Dendritic cell treated with granulocyte-macrophage colony-stimulating factor and Interleukin-4, amounts not matched to agents 40 ng/mL and 50 ng/mL, for 4 days (primary cell): Measurements from ENCODE around the gene GLT8D1.
A peak's percentile ranks its signal among the peaks of the same experiment; 100 is the strongest.

ENCODE experiments used
- H3K27ac Mint-ChIP-seq: one replicate; pipeline ENCODE4 v1.8.0; 2022; ENCODE audit warnings: mild to moderate bottlenecking, mixed read lengths
- H3K27me3 Mint-ChIP-seq: one replicate; pipeline ENCODE4 v1.8.0; 2022; ENCODE audit warnings: mild to moderate bottlenecking, mixed read lengths
- H3K36me3 Mint-ChIP-seq: one replicate; pipeline ENCODE4 v1.8.0; 2022; ENCODE audit warnings: low read depth, mixed read lengths
- H3K4me1 Mint-ChIP-seq: one replicate; pipeline ENCODE4 v1.8.0; 2022; ENCODE audit warnings: low read depth, mixed read lengths
- H3K4me3 Mint-ChIP-seq: one replicate; pipeline ENCODE4 v1.8.0; 2022; ENCODE audit warnings: mild to moderate bottlenecking, moderate library complexity, mixed read lengths
- H3K9me3 Mint-ChIP-seq: one replicate; pipeline ENCODE4 v1.8.0; 2022; ENCODE audit warnings: mixed read lengths
- intact Hi-C: fragments of 100-400 bp; cut with micrococcal nuclease; formaldehyde crosslinking; loops from one replicate; pipeline ENCODE4 v1.15.0; 2022

The GLT8D1 gene

GRCh38 chr3:52696830-52697631, 8.6 kb downstream of the GLT8D1 start:
- peaks cover 66% of the 10 kb centered on the region for H3K36me3 Mint-ChIP-seq
- H3K4me1 Mint-ChIP-seq = peaks cover 8% of the 10 kb centered on the region
- H3K27me3 Mint-ChIP-seq = no peaks in the 10 kb centered on the region
- intact Hi-C loops = no loop called here
- H3K4me3 Mint-ChIP-seq = no peak overlapping the region
- peak overlapping the region; percentile 61 for H3K27ac Mint-ChIP-seq
- H3K9me3 Mint-ChIP-seq = no peaks in the 10 kb centered on the region

GRCh38 chr3:52695798-52696671, 9.6 kb downstream of the GLT8D1 start:
- Mint-ChIP-seq H3K27ac (no peak overlapping the region), H3K9me3 (no peaks in the 10 kb centered on the region), H3K36me3 (peaks cover 76% of the 10 kb centered on the region), H3K4me1 (peaks cover 8% of the 10 kb centered on the region), H3K27me3 (no peaks in the 10 kb centered on the region), H3K4me3 (no peak overlapping the region)
- intact Hi-C loops = no loop called here

GRCh38 chr3:52694528-52695189, 10.9 kb downstream of the GLT8D1 start:
- Mint-ChIP-seq H3K27ac (no peak overlapping the region), H3K36me3 (peaks cover 85% of the 10 kb centered on the region), H3K4me1 (peaks cover 19% of the 10 kb centered on the region), H3K4me3 (no peak overlapping the region), H3K9me3 (no peaks in the 10 kb centered on the region), H3K27me3 (no peaks in the 10 kb centered on the region)
- intact Hi-C loops = no loop called here

- Mint-ChIP-seq H3K4me1 (peaks cover 34% of the 10 kb centered on the region), H3K9me3 (no peaks in the 10 kb centered on the region), H3K27me3 (no peaks in the 10 kb centered on the region), H3K27ac (no peak overlapping the region), H3K4me3 (no peak overlapping the region), H3K36me3 (peaks cover 96% of the 10 kb centered on the region)
- intact Hi-C loops = no loop called here
Measured at GRCh38 chr3:52693071-52693470, 12.5 kb downstream of the GLT8D1 start.

GRCh38 chr3:52690560-52690959, 15.0 kb downstream of the GLT8D1 start:
- Mint-ChIP-seq H3K4me1 (peaks cover 27% of the 10 kb centered on the region), H3K36me3 (peaks cover 95% of the 10 kb centered on the region), H3K4me3 (no peak overlapping the region)

GRCh38 chr3:52689151-52689550, 16.4 kb downstream of the GLT8D1 start:
- peak overlapping the region; percentile 56 for H3K27ac Mint-ChIP-seq
- H3K4me3 Mint-ChIP-seq = no peak overlapping the region
- H3K9me3 Mint-ChIP-seq = no peaks in the 10 kb centered on the region
- intact Hi-C loops = no loop called here
- peaks cover 27% of the 10 kb centered on the region for H3K4me1 Mint-ChIP-seq
- no peaks in the 10 kb centered on the region for H3K27me3 Mint-ChIP-seq
- peaks cover 88% of the 10 kb centered on the region for H3K36me3 Mint-ChIP-seq

More at GRCh38 chr3:52690560-52690959, 15.0 kb downstream of the GLT8D1 start:
- no peaks in the 10 kb centered on the region for H3K27me3 Mint-ChIP-seq
- intact Hi-C loops = no loop called here
- no peaks in the 10 kb centered on the region for H3K9me3 Mint-ChIP-seq
- peak overlapping the region; percentile 56 for H3K27ac Mint-ChIP-seq

GRCh38 chr3:52688266-52688665, 17.3 kb downstream of the GLT8D1 start:
- Mint-ChIP-seq H3K27me3 (no peaks in the 10 kb centered on the region), H3K27ac (no peak overlapping the region), H3K9me3 (no peaks in the 10 kb centered on the region), H3K4me1 (peaks cover 35% of the 10 kb centered on the region), H3K4me3 (no peak overlapping the region), H3K36me3 (peaks cover 79% of the 10 kb centered on the region)
- intact Hi-C loops = no loop called here

GRCh38 chr3:52685709-52686691, 19.6 kb downstream of the GLT8D1 start, which contains the start of the genes GNL3 and PBRM1:
Gene GNL3 (plus strand): TSS chr3:52686032. CDS start chr3:52686093, 61 bp downstream.
Gene PBRM1 (minus strand): TSS chr3:52685913.
- no peaks in the 10 kb centered on the region for H3K9me3 Mint-ChIP-seq
- peaks cover 66% of the 10 kb centered on the region for H3K36me3 Mint-ChIP-seq
- peak within 1 kb of the TSS; percentile 97 for H3K27ac Mint-ChIP-seq
- peak within 1 kb of the TSS; percentile 91 for H3K4me3 Mint-ChIP-seq
- intact Hi-C loops = loop anchor here (1.0 kb wide), 1 partner anchor 20 kb away; the partner anchor contains the start of gene SPCS1
- peaks cover 49% of the 10 kb centered on the region for H3K4me1 Mint-ChIP-seq
- no peaks in the 10 kb centered on the region for H3K27me3 Mint-ChIP-seq

- intact Hi-C loops = no loop called here
- H3K4me3 Mint-ChIP-seq = peak overlapping the region; percentile 90
- H3K9me3 Mint-ChIP-seq = no peaks in the 10 kb centered on the region
- peak overlapping the region; percentile 97 for H3K27ac Mint-ChIP-seq
- no peaks in the 10 kb centered on the region for H3K27me3 Mint-ChIP-seq
- peaks cover 51% of the 10 kb centered on the region for H3K4me1 Mint-ChIP-seq
- peaks cover 66% of the 10 kb centered on the region for H3K36me3 Mint-ChIP-seq
Measured at GRCh38 chr3:52685285-52685708, 20.3 kb downstream of the GLT8D1 start.

GRCh38 chr3:52684184-52684583, 21.4 kb downstream of the GLT8D1 start:
- peaks cover 65% of the 10 kb centered on the region for H3K36me3 Mint-ChIP-seq
- no peaks in the 10 kb centered on the region for H3K9me3 Mint-ChIP-seq
- no peaks in the 10 kb centered on the region for H3K27me3 Mint-ChIP-seq
- peaks cover 52% of the 10 kb centered on the region for H3K4me1 Mint-ChIP-seq
- intact Hi-C loops = no loop called here
- no peak overlapping the region for H3K4me3 Mint-ChIP-seq
- H3K27ac Mint-ChIP-seq = peak overlapping the region; percentile 97

GRCh38 chr3:52683611-52684010, 22.0 kb downstream of the GLT8D1 start:
- no peaks in the 10 kb centered on the region for H3K27me3 Mint-ChIP-seq
- H3K27ac Mint-ChIP-seq = peak overlapping the region; percentile 97
- intact Hi-C loops = no loop called here
- peaks cover 65% of the 10 kb centered on the region for H3K36me3 Mint-ChIP-seq
- no peaks in the 10 kb centered on the region for H3K9me3 Mint-ChIP-seq
- peaks cover 53% of the 10 kb centered on the region for H3K4me1 Mint-ChIP-seq
- H3K4me3 Mint-ChIP-seq = no peak overlapping the region

- Mint-ChIP-seq H3K36me3 (peaks cover 65% of the 10 kb centered on the region), H3K4me1 (peaks cover 52% of the 10 kb centered on the region), H3K27ac (peak overlapping the region; percentile 97), H3K9me3 (no peaks in the 10 kb centered on the region), H3K27me3 (no peaks in the 10 kb centered on the region), H3K4me3 (peak overlapping the region; percentile 70)
- intact Hi-C loops = no loop called here
Measured at GRCh38 chr3:52682016-52682415, 23.6 kb downstream of the GLT8D1 start.

GRCh38 chr3:52681596-52681995, 24.0 kb downstream of the GLT8D1 start:
- H3K4me1 Mint-ChIP-seq = peaks cover 54% of the 10 kb centered on the region
- H3K27me3 Mint-ChIP-seq = no peaks in the 10 kb centered on the region
- intact Hi-C loops = no loop called here
- H3K27ac Mint-ChIP-seq = peak overlapping the region; percentile 97
- H3K9me3 Mint-ChIP-seq = no peaks in the 10 kb centered on the region
- H3K4me3 Mint-ChIP-seq = peak overlapping the region; percentile 70
- peaks cover 68% of the 10 kb centered on the region for H3K36me3 Mint-ChIP-seq
